ENCODE results near the gene FAM168B. TPM values are rescaled to one million over a fixed set of nuclear protein-coding genes. Genes with fewer than 3 reads are reported as not detected.

Gene FAM168B
- polyA plus RNA-seq, 1 of the 3 experiments (the other 2 are of a cell fraction), result 72.7 TPM

DNA sequence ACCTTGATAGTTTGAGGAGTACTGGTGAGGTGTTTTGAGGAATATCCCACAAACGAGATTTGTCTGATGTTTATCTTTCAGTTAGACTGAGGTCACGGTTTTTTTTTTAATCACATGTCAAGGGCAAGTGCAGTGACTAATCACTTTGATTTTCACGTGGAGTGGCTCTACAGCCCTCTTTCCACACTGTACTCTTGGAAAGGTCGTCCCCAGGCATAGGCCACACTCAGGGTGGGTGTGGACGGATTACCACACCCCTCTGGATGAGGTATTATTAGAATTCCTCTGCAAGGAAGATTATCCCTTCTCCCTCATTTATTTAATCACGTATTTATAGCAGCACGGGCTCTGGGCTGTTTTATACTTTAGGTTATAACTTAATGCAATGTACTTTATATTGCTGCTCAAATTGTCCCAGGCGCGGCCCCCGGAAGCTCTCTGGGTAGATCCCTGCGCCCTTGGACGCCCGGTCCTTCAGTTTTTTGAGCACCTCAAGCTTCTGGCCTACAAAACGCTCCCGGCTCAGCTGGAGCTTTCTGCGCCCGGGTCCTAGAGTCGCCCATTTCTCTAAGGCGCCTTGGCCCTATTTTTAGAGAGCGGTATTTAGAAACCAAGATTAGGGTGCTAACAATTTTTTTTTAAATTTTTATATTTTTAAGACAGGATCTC lies 11.4 kb upstream of the FAM168B start (continued):
- TF ChIP-seq, protein P1, sequence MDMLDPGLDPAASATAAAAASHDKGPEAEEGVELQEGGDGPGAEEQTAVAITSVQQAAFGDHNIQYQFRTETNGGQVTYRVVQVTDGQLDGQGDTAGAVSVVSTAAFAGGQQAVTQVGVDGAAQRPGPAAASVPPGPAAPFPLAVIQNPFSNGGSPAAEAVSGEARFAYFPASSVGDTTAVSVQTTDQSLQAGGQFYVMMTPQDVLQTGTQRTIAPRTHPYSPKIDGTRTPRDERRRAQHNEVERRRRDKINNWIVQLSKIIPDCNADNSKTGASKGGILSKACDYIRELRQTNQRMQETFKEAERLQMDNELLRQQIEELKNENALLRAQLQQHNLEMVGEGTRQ (IDR thresholded peaks at IDR 0.05; ENCODE audit: borderline replicate concordance, low read depth, low read length), result no peak
- TF ChIP-seq, protein P2, sequence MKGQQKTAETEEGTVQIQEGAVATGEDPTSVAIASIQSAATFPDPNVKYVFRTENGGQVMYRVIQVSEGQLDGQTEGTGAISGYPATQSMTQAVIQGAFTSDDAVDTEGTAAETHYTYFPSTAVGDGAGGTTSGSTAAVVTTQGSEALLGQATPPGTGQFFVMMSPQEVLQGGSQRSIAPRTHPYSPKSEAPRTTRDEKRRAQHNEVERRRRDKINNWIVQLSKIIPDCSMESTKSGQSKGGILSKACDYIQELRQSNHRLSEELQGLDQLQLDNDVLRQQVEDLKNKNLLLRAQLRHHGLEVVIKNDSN (IDR thresholded peaks at IDR 0.05; ENCODE audit: borderline replicate concordance, low read depth), result no peak
- TF ChIP-seq EP300 (IDR thresholded peaks at IDR 0.05; ENCODE audit: borderline replicate concordance in 1 of 2, low read depth in 1 of 2, low read length in 1 of 2) (no peak), FOSL2 (IDR thresholded peaks at IDR 0.05; ENCODE audit: borderline replicate concordance, low read depth) (no peak)
- TF ChIP-seq, protein P3, sequence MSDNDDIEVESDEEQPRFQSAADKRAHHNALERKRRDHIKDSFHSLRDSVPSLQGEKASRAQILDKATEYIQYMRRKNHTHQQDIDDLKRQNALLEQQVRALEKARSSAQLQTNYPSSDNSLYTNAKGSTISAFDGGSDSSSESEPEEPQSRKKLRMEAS (IDR thresholded peaks at IDR 0.05; ENCODE audit: low read depth), result peak; percentile 69

DNA sequence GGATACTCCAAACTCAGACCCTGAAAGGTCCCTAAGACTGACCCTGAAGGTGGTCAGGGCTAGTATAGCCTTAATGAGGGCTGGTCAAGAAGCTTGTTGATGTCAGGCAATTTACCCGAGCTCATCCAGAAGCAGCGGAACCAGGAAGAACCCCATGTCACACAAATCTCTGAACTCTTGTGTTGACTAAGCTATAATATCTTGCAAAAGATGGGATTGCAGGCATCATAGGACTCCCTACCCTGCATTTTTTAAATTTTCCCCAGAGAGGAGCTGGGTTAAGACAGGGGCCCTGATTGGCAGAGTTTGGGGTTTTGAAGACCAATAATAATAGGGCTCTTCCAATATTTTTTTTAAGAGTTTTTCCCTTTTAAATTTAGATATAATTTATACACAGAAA lies 9.9 kb upstream of the FAM168B start:
- H3K4me1 ChIP-seq (ENCODE audit: control insufficient read depth in 1 of 2, insufficient read depth in 2 of 2, low read depth in 1 of 2, low read length in 1 of 2), result peaks cover 7 to 12% of the 10 kb centered on the region in 2 experiments
- H4K20me1 ChIP-seq (ENCODE audit: insufficient read depth), result peaks cover 18% of the 10 kb centered on the region
- no peak overlapping the region for H3K9ac ChIP-seq
- H3K27me3 ChIP-seq (ENCODE audit: insufficient read depth), result no peaks in the 10 kb centered on the region
- ChIA-PET CTCF (interaction anchor here (0.7 to 2.5 kb wide), 5 partner anchors 9 to 306 kb away, joined by 3 to 7 read pairs (median 4); no protein-coding TSS in a partner anchor), POLR2A (interaction anchor here (1.2 kb wide), 1 partner anchor 11 kb away, joined by 3 read pairs; no protein-coding TSS in a partner anchor)
- H3K79me2 ChIP-seq (ENCODE audit: insufficient read depth), result peaks cover 30% of the 10 kb centered on the region
- no peaks in the 10 kb centered on the region for H3K9me3 ChIP-seq
- peaks cover 11% of the 10 kb centered on the region for H3F3A ChIP-seq (replicated peaks; ENCODE audit: insufficient read depth)
- no peak overlapping the region for H3K4me2 ChIP-seq
- WGBS (ENCODE audit: low lambda C conversion rate), result 96% methylated on average over 2 of the region's 2 CpGs
- no peak overlapping the region for H3K27ac ChIP-seq (ENCODE audit: low read depth in 2 of 2, low read length in 1 of 2)
- no peak overlapping the region for H2AFZ ChIP-seq (ENCODE audit: low read depth)
- H3K36me3 ChIP-seq (replicated peaks in 1 of 2; ENCODE audit: control insufficient read depth in 1 of 2, insufficient read depth in 2 of 2, low read length in 1 of 2), result no peaks in the 10 kb centered on the region
- no peaks in the 10 kb centered on the region for H3K9me2 ChIP-seq
- DNase-seq, result no peak
- no peak overlapping the region for H3K4me3 ChIP-seq (ENCODE audit: low read depth in 2 of 2, low read length in 1 of 2)
- no peak for TF ChIP-seq TAF1 (IDR thresholded peaks at IDR 0.05; ENCODE audit: borderline replicate concordance, low read depth, low read length)
- TF ChIP-seq, protein P4, sequence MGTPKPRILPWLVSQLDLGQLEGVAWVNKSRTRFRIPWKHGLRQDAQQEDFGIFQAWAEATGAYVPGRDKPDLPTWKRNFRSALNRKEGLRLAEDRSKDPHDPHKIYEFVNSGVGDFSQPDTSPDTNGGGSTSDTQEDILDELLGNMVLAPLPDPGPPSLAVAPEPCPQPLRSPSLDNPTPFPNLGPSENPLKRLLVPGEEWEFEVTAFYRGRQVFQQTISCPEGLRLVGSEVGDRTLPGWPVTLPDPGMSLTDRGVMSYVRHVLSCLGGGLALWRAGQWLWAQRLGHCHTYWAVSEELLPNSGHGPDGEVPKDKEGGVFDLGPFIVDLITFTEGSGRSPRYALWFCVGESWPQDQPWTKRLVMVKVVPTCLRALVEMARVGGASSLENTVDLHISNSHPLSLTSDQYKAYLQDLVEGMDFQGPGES (IDR thresholded peaks at IDR 0.05; ENCODE audit: low read depth, low read length), result no peak
- no peak for TF ChIP-seq GATA2 (CRISPR knock-in tag; IDR thresholded peaks at IDR 0.05)
- no peak for TF ChIP-seq RAD21 (IDR thresholded peaks at IDR 0.05; ENCODE audit: low read length)
- no peak for TF ChIP-seq YY1 (IDR thresholded peaks at IDR 0.05; ENCODE audit: low read depth)
- no peak for TF ChIP-seq MXI1 (IDR thresholded peaks at IDR 0.05; ENCODE audit: low read depth, low read length)
- no peak for TF ChIP-seq MEF2A (IDR thresholded peaks at IDR 0.05; ENCODE audit: borderline replicate concordance, low read depth)
- TF ChIP-seq, protein P5, sequence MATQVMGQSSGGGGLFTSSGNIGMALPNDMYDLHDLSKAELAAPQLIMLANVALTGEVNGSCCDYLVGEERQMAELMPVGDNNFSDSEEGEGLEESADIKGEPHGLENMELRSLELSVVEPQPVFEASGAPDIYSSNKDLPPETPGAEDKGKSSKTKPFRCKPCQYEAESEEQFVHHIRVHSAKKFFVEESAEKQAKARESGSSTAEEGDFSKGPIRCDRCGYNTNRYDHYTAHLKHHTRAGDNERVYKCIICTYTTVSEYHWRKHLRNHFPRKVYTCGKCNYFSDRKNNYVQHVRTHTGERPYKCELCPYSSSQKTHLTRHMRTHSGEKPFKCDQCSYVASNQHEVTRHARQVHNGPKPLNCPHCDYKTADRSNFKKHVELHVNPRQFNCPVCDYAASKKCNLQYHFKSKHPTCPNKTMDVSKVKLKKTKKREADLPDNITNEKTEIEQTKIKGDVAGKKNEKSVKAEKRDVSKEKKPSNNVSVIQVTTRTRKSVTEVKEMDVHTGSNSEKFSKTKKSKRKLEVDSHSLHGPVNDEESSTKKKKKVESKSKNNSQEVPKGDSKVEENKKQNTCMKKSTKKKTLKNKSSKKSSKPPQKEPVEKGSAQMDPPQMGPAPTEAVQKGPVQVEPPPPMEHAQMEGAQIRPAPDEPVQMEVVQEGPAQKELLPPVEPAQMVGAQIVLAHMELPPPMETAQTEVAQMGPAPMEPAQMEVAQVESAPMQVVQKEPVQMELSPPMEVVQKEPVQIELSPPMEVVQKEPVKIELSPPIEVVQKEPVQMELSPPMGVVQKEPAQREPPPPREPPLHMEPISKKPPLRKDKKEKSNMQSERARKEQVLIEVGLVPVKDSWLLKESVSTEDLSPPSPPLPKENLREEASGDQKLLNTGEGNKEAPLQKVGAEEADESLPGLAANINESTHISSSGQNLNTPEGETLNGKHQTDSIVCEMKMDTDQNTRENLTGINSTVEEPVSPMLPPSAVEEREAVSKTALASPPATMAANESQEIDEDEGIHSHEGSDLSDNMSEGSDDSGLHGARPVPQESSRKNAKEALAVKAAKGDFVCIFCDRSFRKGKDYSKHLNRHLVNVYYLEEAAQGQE (IDR thresholded peaks at IDR 0.05; ENCODE audit: low read depth, low read length), result no peak
- TF ChIP-seq ELF1 (IDR thresholded peaks at IDR 0.05), result no peak
- no peak for TF ChIP-seq TCF12 (IDR thresholded peaks at IDR 0.05)
- no peak for TF ChIP-seq SMC3 (IDR thresholded peaks at IDR 0.05; ENCODE audit: low read depth, low read length)
- no peak for TF ChIP-seq FOXM1 (IDR thresholded peaks at IDR 0.05; ENCODE audit: low read depth)
- TF ChIP-seq NFIC (IDR thresholded peaks at IDR 0.05; ENCODE audit: borderline replicate concordance), result no peak
- no peak for TF ChIP-seq NRF1 (IDR thresholded peaks at IDR 0.05; ENCODE audit: low read depth, low read length)
- TF ChIP-seq POLR2AphosphoS5 (IDR thresholded peaks at IDR 0.05; ENCODE audit: low read depth, low read length), result no peak
- TF ChIP-seq GABPA (IDR thresholded peaks at IDR 0.05; ENCODE audit: low read depth), result no peak
- no peak for TF ChIP-seq TEAD4 (IDR thresholded peaks at IDR 0.05; ENCODE audit: borderline replicate concordance, insufficient read depth)
- TF ChIP-seq, protein P2 (IDR thresholded peaks at IDR 0.05; ENCODE audit: borderline replicate concordance, low read depth), result no peak

Measured in SK-N-SH (cell line).